GM12892 (cell line): Measurements from ENCODE around the gene SKOR2.

Experiments used
- DNase-seq: peaks from one replicate; pipeline ENCODE4 v3.0.0; 2011; ENCODE audit not compliant: insufficient read length
- FAIRE-seq: peaks from 2 replicates; lab custom pipeline; 2011; peaks lifted over from hg19 to GRCh38; lab: Jason Lieb, UNC
- POLR2A ChIP-seq: IDR thresholded peaks from 2 replicates; pipeline ENCODE4 v1.6.1; 2011; ENCODE audit warnings: low read depth, low read length, control low read depth
- POLR2AphosphoS5 ChIP-seq: IDR thresholded peaks from 2 replicates; pipeline ENCODE4 v1.6.1; 2011; ENCODE audit warnings: low read depth, low read length, control low read depth
- TAF1 ChIP-seq: IDR thresholded peaks from 2 replicates; pipeline ENCODE4 v1.6.1; 2011; ENCODE audit warnings: low read depth, mild to moderate bottlenecking, control low read depth, low read length, borderline replicate concordance

SKOR2 gene

GRCh38 chr18:47264308-47264700, 12.8 kb upstream of the SKOR2 start:
- DNase-seq (no peak), FAIRE-seq (no peak)
- TF ChIP-seq POLR2A (no peak), TAF1 (no peak), POLR2AphosphoS5 (no peak)

GRCh38 chr18:47263430-47264307, 12.2 kb upstream of the SKOR2 start:
- no peak for TF ChIP-seq POLR2A
- no peak for TF ChIP-seq POLR2AphosphoS5
- TF ChIP-seq TAF1 = no peak
- DNase-seq = no peak
- no peak for FAIRE-seq

GRCh38 chr18:47263150-47263429, 11.6 kb upstream of the SKOR2 start:
- no peak for DNase-seq
- TF ChIP-seq POLR2A (no peak), TAF1 (no peak), POLR2AphosphoS5 (no peak)
- no peak for FAIRE-seq

- FAIRE-seq = no peak
Observed at GRCh38 chr18:47262301-47263149, 11.1 kb upstream of the SKOR2 start.

GRCh38 chr18:47261902-47262300, 10.4 kb upstream of the SKOR2 start:
- FAIRE-seq (no peak), DNase-seq (no peak)
- TF ChIP-seq TAF1 (no peak), POLR2AphosphoS5 (no peak), POLR2A (no peak)

More at GRCh38 chr18:47262301-47263149, 11.1 kb upstream of the SKOR2 start:
- no peak for DNase-seq
- TF ChIP-seq POLR2AphosphoS5 (no peak), TAF1 (no peak), POLR2A (no peak)

GRCh38 chr18:47260924-47261701, 9.7 kb upstream of the SKOR2 start:
- no peak for TF ChIP-seq POLR2A
- no peak for TF ChIP-seq POLR2AphosphoS5
- TF ChIP-seq TAF1 = no peak
- DNase-seq (no peak), FAIRE-seq (no peak)

- TF ChIP-seq POLR2AphosphoS5 (no peak), POLR2A (no peak), TAF1 (no peak)
- DNase-seq = no peak
- FAIRE-seq = no peak
Observed at GRCh38 chr18:47260120-47260923, 8.9 kb upstream of the SKOR2 start.

- DNase-seq (no peak), FAIRE-seq (no peak)
- no peak for TF ChIP-seq POLR2AphosphoS5
- no peak for TF ChIP-seq POLR2A
- TF ChIP-seq TAF1 = no peak
Observed at GRCh38 chr18:47254341-47254939, 3.0 kb upstream of the SKOR2 start.

GRCh38 chr18:47253101-47253654, 1.7 kb upstream of the SKOR2 start:
- DNase-seq (no peak), FAIRE-seq (no peak)
- TF ChIP-seq POLR2AphosphoS5 = no peak
- TF ChIP-seq TAF1 = no peak
- no peak for TF ChIP-seq POLR2A
